CD14-positive monocyte (primary cell): ENCODE results near the gene UBE2L5. TPM values are rescaled to one million over a fixed set of nuclear protein-coding genes. Genes with fewer than 3 reads are reported as not detected.
A peak's percentile ranks its signal among the peaks of the same experiment; 100 is the strongest.

ENCODE experiments used
- DNase-seq, 3 donors: peaks; one replicate each; pipeline ENCODE4 v3.0.0-alpha.2; 2011 to 2022
- H2AFZ ChIP-seq: 2 replicates; pipeline ENCODE4 v1.6.0; 2012; ENCODE audit warnings: mild to moderate bottlenecking, low read depth, low read length, inconsistent platforms; ENCODE audit not compliant: insufficient read depth, poor library complexity, severe bottlenecking
- H3K27ac ChIP-seq, 2 donors: 1 replicate in 1 of 2; 2 replicates in 1 of 2; pipeline ENCODE4 v1.5.1; 2012 to 2013; ENCODE audit warnings: low read length in 2 of 2, control low read depth in 1 of 2, inconsistent platforms in 1 of 2, low read depth in 1 of 2, mild to moderate bottlenecking in 1 of 2
- H3K27me3 ChIP-seq, 2 donors: one replicate each; pipeline versions ENCODE4 v1.6.0 to v1.6.1; 2011 to 2013; ENCODE audit warnings: low read length in 2 of 2; ENCODE audit not compliant: control insufficient read depth in 2 of 2, insufficient read depth in 2 of 2
- H3K36me3 ChIP-seq, 2 donors: replicated peaks in 1 of 2; 1 replicate in 1 of 2; 2 replicates in 1 of 2; pipeline versions ENCODE4 v1.5.1 to v1.6.1; 2012 to 2013; ENCODE audit warnings: low read length in 2 of 2, control low read depth in 1 of 2, inconsistent platforms in 1 of 2, mild to moderate bottlenecking in 1 of 2; ENCODE audit not compliant: insufficient read depth in 2 of 2, control insufficient read depth in 1 of 2
- H3K4me1 ChIP-seq, 2 donors: 1 replicate in 1 of 2; 2 replicates in 1 of 2; pipeline versions ENCODE4 v1.5.1 to v1.6.1; 2012 to 2013; ENCODE audit warnings: low read length in 2 of 2, control low read depth in 1 of 2, inconsistent platforms in 1 of 2, mild to moderate bottlenecking in 1 of 2, moderate library complexity in 1 of 2; ENCODE audit not compliant: insufficient read depth in 2 of 2, control insufficient read depth in 1 of 2
- H3K4me2 ChIP-seq: replicated peaks from 2 replicates; pipeline ENCODE3; 2012; ENCODE audit warnings: low read length, moderate library complexity, mild to moderate bottlenecking; ENCODE audit not compliant: poor library complexity, severe bottlenecking; ENCODE audit errors: extremely low read depth
- H3K4me3 ChIP-seq, 3 experiments: fragments of 200-600 bp in 1 of 3; sonication (generic) in 1 of 3; replicated peaks in 1 of 3; 1 replicate in 2 of 3; 2 replicates in 1 of 3; pipeline ENCODE4 v1.5.1; 2011 to 2013; ENCODE audit warnings: low read length in 3 of 3, mild to moderate bottlenecking in 3 of 3, control low read depth in 2 of 3, low read depth in 2 of 3, inconsistent platforms in 1 of 3, moderate library complexity in 1 of 3
- H3K79me2 ChIP-seq: 2 replicates; pipeline ENCODE4 v1.6.0; 2012; ENCODE audit warnings: mild to moderate bottlenecking, control low read depth, inconsistent platforms, low read length, moderate library complexity; ENCODE audit not compliant: insufficient read depth
- H3K9ac ChIP-seq: 2 replicates; pipeline ENCODE4 v1.6.0; 2017; ENCODE audit warnings: low read length, mild to moderate bottlenecking; ENCODE audit not compliant: insufficient read depth, poor library complexity, severe bottlenecking
- H3K9me3 ChIP-seq, 2 donors: replicated peaks in 1 of 2; 1 replicate in 1 of 2; 2 replicates in 1 of 2; pipeline versions ENCODE4 v1.5.1 to v1.6.1; 2012 to 2013; ENCODE audit warnings: low read length in 2 of 2, control low read depth in 1 of 2; ENCODE audit not compliant: control insufficient read depth in 1 of 2, insufficient read depth in 1 of 2
- H4K20me1 ChIP-seq: 2 replicates; pipeline ENCODE4 v1.6.0; 2012; ENCODE audit warnings: mild to moderate bottlenecking, low read length, control low read depth, moderate library complexity; ENCODE audit not compliant: insufficient read depth
- H3K27ac Mint-ChIP-seq, 7 donors: one replicate each; pipeline ENCODE4 v1.8.0; 2020; ENCODE audit warnings: mild to moderate bottlenecking in 7 of 7, mixed read lengths in 7 of 7, moderate library complexity in 6 of 7, inconsistent platforms in 2 of 7
- H3K27me3 Mint-ChIP-seq, 3 donors: one replicate each; pipeline ENCODE4 v1.8.0; 2021 to 2022; ENCODE audit warnings: low read depth in 3 of 3, mild to moderate bottlenecking in 3 of 3, mixed read lengths in 3 of 3, moderate library complexity in 3 of 3, inconsistent platforms in 1 of 3
- H3K36me3 Mint-ChIP-seq, 2 donors: one replicate each; pipeline ENCODE4 v1.8.0; 2020; ENCODE audit warnings: mixed read lengths in 2 of 2, inconsistent platforms in 1 of 2, mild to moderate bottlenecking in 1 of 2
- H3K4me1 Mint-ChIP-seq: one replicate; pipeline ENCODE4 v1.8.0; 2020; ENCODE audit warnings: mild to moderate bottlenecking, mixed read lengths
- H3K4me3 Mint-ChIP-seq, 2 donors: one replicate each; pipeline ENCODE4 v1.8.0; 2020; ENCODE audit warnings: mild to moderate bottlenecking in 2 of 2, mixed read lengths in 2 of 2, moderate library complexity in 1 of 2
- H3K9me3 Mint-ChIP-seq, 7 donors: one replicate each; pipeline ENCODE4 v1.8.0; 2020 to 2022; ENCODE audit warnings: mixed read lengths in 7 of 7, mild to moderate bottlenecking in 6 of 7, moderate library complexity in 6 of 7, inconsistent platforms in 2 of 7
- CTCF ChIP-seq: fragments of 200-600 bp; IDR thresholded peaks from one replicate; pipeline ENCODE4 v1.8.0; 2022; ENCODE audit warnings: antibody characterized with exemption, mild to moderate bottlenecking
- WGBS: methylation state at CpG from one replicate; pipeline ENCODE4 v1.1.5; 2013; ENCODE audit warnings: missing lambda C conversion rate; ENCODE audit not compliant: insufficient coverage; 5-methylcytosine and 5-hydroxymethylcytosine counted together
- intact Hi-C, 2 donors: fragments of 100-400 bp; cut with micrococcal nuclease; formaldehyde crosslinking; loops; one replicate each; pipeline versions ENCODE4 v1.15.0 to v1.15.1; 2023
- polyA plus RNA-seq, 3 donors: library from polyadenylated mRNA; depleted of rRNA in 1 of 3; unstranded in 2 of 3; stranded (reverse) in 1 of 3; fragments of 300-500 nt in 2 of 3; fragments of >200 nt in 1 of 3; fragmentation: Illumina TruSeq in 2 of 3; gene quantifications; 1 replicate in 2 of 3; 2 replicates in 1 of 3; pipeline ENCODE4 v1.2.3, GENCODE V29; 2012 to 2021

The UBE2L5 gene
- polyA plus RNA-seq, 3 donors, result not detected

GRCh38 chr13:30429721-30430694, 7.7 kb downstream of the UBE2L5 start:
- Mint-ChIP-seq H3K27me3 (peaks cover 2 to 4% (median 2%) of the 10 kb centered on the region in 3 donors), H3K27ac (peak overlapping the region in 5 of 7 donors; percentile 47 to 94 (median 83)), H3K4me1 (peaks cover 19% of the 10 kb centered on the region), H3K9me3 (peaks cover 0 to 3% (median 0%) of the 10 kb centered on the region in 7 donors), H3K36me3 (no peaks in the 10 kb centered on the region), H3K4me3 (peak overlapping the region in 1 of 2 donors; percentile 70)
- Histone ChIP-seq H3K27ac (no peak overlapping the region), H3K4me3 (no peak overlapping the region), H3K4me2 (no peak overlapping the region), H3K9ac (no peak overlapping the region), H3K36me3 (no peaks in the 10 kb centered on the region), H3K27me3 (no peaks in the 10 kb centered on the region), H2AFZ (no peak overlapping the region), H4K20me1 (no peaks in the 10 kb centered on the region), H3K9me3 (no peaks in the 10 kb centered on the region), H3K4me1 (peaks cover 0 to 16% of the 10 kb centered on the region in 2 donors), H3K79me2 (no peaks in the 10 kb centered on the region)
- no peak for TF ChIP-seq CTCF
- intact Hi-C loops, result no loop called here
- WGBS, result 90% methylated on average over 2 of the region's 6 CpGs
- peak; percentile 74 to 90 (median 82) for DNase-seq

DNA sequence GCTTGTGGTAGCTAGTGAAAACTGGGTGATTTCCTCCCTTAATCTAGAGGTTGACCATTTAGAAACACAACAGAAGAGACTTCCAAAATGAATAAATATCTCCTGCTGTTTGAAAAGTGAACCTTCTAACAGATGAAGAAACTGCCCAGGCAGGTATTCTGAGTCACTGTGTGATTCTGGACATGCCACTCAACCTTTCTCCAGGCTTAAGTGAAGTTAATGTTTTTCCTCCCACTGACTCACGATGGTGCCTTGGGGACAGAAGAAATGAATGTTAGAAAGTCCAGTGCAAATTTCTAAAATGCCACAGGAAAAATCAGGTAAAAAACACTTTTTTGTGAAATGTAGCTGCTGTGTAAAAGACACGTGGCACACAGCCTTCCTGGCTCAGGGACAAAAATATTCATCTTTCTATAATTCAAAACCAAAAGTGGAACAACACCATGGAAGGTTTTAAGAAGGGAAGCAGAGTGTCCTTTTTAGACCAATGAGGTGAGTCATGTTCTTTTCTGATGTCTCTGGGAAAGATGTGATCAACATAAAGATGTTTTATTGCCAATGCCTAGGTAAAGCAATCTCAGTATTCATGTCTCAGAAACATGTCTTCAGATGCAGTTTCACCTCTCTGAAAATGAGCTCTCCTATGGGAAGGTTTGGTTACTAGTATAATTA, 9.1 kb downstream of the UBE2L5 start:
- peaks cover 2 to 4% (median 3%) of the 10 kb centered on the region in 3 donors for H3K27me3 Mint-ChIP-seq
- 100% methylated on average over 1 of the region's 2 CpGs for WGBS
- intact Hi-C loops, result no loop called here
- H3K4me2 ChIP-seq, result no peak overlapping the region
- H3K79me2 ChIP-seq, result no peaks in the 10 kb centered on the region
- H3K27ac ChIP-seq, result no peak overlapping the region
- H3K36me3 Mint-ChIP-seq, result no peaks in the 10 kb centered on the region
- peaks cover 0 to 16% of the 10 kb centered on the region in 2 donors for H3K4me1 ChIP-seq
- no peaks in the 10 kb centered on the region for H3K27me3 ChIP-seq
- no peaks in the 10 kb centered on the region for H4K20me1 ChIP-seq
- H3K9me3 ChIP-seq, result no peaks in the 10 kb centered on the region
- peak overlapping the region; percentile 16 for H2AFZ ChIP-seq
- H3K36me3 ChIP-seq, result no peaks in the 10 kb centered on the region
- peak overlapping the region in 2 of 7 donors; percentile 2 to 6 for H3K27ac Mint-ChIP-seq
- H3K4me3 Mint-ChIP-seq, result no peak overlapping the region
- no peak overlapping the region for H3K4me3 ChIP-seq
- TF ChIP-seq CTCF, result no peak
- H3K9me3 Mint-ChIP-seq, result peaks cover 0 to 3% (median 0%) of the 10 kb centered on the region in 7 donors
- H3K9ac ChIP-seq, result no peak overlapping the region
- H3K4me1 Mint-ChIP-seq, result peaks cover 19% of the 10 kb centered on the region
- peak in 2 of 3 donors; percentile 15 to 29 for DNase-seq
